Thyroid gland (tissue), 4 donors: ENCODE measurements around the gene PLA2G4D. TPM values are rescaled to one million over a fixed set of nuclear protein-coding genes. Genes with fewer than 3 reads are reported as not detected.

Source experiments
- DNase-seq, 2 donors: peaks; one replicate each; pipeline ENCODE4 v3.0.0-alpha.2; 2019
- H3K27ac ChIP-seq, 3 donors: fragments of 200-600 bp; sonication (generic); 1 replicate in 2 of 3; 2 replicates in 1 of 3; pipeline ENCODE4 v1.5.1; 2016 to 2019; ENCODE audit warnings: mild to moderate bottlenecking in 1 of 3, moderate library complexity in 1 of 3
- H3K27me3 ChIP-seq: fragments of 200-600 bp; sonication (generic); one replicate; pipeline ENCODE4 v1.5.1; 2019
- H3K36me3 ChIP-seq, 2 donors: fragments of 200-600 bp; sonication (generic); one replicate each; pipeline ENCODE4 v1.5.1; 2016 to 2019
- H3K4me1 ChIP-seq, 2 donors: fragments of 200-600 bp; sonication (generic); one replicate each; pipeline ENCODE4 v1.5.1; 2017 to 2019
- H3K4me3 ChIP-seq, 3 donors: fragments of 200-600 bp; sonication (generic); replicated peaks in 1 of 3; 1 replicate in 2 of 3; 2 replicates in 1 of 3; pipeline ENCODE4 v1.5.1; 2016; ENCODE audit warnings: mild to moderate bottlenecking in 1 of 3
- H3K9me3 ChIP-seq: fragments of 200-600 bp; sonication (generic); one replicate; pipeline ENCODE4 v1.5.1; 2017
- POLR2A ChIP-seq, 2 donors: fragments of 450-650 bp; IDR thresholded peaks; one replicate each; pipeline ENCODE4 v1.6.1; 2017; ENCODE audit warnings: antibody characterized with exemption in 2 of 2, mild to moderate bottlenecking in 2 of 2, moderate library complexity in 1 of 2
- WGBS, 2 donors: methylation state at CpG; one replicate each; pipeline ENCODE4 v1.1.5; 2017; 5-methylcytosine and 5-hydroxymethylcytosine counted together
- intact Hi-C: fragments of 100-400 bp; cut with DNase I; formaldehyde crosslinking; loops from one replicate; pipeline ENCODE4 v1.15.1; 2023
- total RNA-seq, 4 donors: library from RNA; depleted of rRNA; stranded (reverse); fragments of >200 nt; gene quantifications; one replicate each; pipeline ENCODE4 v1.2.3, GENCODE V29; 2016
- TF ChIP-seq, protein P1 (sequence below), 6 experiments: fragments of 200-600 bp in 3 of 6; fragments of 450-650 bp in 3 of 6; sonication (generic) in 3 of 6; IDR thresholded peaks; one replicate each; pipeline ENCODE4 v1.5.1; 2016 to 2019; ENCODE audit warnings: antibody characterized with exemption in 6 of 6, mild to moderate bottlenecking in 2 of 6, inconsistent platforms in 1 of 6, moderate library complexity in 1 of 6

The PLA2G4D gene
- total RNA-seq, 4 donors from 2014 or later: not detected

DNA sequence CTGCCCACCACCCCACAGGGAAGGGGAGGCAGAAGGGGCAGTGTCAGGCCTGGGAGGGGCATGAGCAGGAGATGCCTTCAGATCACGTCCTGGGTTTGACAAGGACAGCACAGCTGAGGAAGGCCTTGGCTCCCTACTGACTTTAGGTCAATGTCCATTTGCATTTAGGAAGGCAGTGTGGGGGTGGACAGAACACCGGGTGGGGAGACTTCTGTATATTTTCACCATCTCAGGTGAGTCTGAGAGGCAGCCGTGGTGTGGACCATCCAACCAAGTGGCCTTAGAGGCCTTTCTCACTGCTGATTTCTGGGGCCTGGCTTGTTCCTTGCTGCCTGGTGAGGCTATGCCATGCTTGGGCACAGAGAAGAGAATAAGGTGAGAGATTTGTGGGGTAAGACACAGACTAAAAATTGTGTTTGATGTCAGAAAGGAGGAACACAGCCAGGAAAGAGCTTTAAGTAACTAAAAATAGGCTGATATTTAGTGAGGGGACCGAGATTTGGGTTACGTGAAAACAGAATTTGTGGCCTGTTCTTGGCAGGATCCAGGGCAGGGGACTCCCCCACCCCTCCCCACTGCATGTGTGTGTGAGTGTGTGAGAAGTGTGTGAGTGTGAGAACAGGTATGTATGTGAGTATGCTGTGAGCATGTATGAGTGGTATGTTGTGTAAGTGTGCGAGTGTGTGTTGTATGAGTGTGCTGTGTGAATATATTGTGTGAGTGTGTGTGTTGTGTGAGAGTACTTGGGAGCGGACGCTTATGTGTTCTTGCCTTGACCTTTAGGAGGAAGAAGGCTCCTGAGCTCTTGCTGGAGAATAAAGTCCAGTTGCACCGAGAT is 61.8 kb downstream of the PLA2G4D start:
- Histone ChIP-seq H3K36me3 (no peaks in the 10 kb centered on the region), H3K4me3 (no peak overlapping the region), H3K9me3 (no peaks in the 10 kb centered on the region), H3K27ac (peak overlapping the region in 1 of 3 donors; percentile 38), H3K4me1 (peaks cover 1 to 14% of the 10 kb centered on the region in 2 donors), H3K27me3 (no peaks in the 10 kb centered on the region)
- intact Hi-C loops: no loop called here
- DNase-seq: no peak
- TF ChIP-seq POLR2A (IDR thresholded peaks at IDR 0.05): no peak
- TF ChIP-seq, protein P1, sequence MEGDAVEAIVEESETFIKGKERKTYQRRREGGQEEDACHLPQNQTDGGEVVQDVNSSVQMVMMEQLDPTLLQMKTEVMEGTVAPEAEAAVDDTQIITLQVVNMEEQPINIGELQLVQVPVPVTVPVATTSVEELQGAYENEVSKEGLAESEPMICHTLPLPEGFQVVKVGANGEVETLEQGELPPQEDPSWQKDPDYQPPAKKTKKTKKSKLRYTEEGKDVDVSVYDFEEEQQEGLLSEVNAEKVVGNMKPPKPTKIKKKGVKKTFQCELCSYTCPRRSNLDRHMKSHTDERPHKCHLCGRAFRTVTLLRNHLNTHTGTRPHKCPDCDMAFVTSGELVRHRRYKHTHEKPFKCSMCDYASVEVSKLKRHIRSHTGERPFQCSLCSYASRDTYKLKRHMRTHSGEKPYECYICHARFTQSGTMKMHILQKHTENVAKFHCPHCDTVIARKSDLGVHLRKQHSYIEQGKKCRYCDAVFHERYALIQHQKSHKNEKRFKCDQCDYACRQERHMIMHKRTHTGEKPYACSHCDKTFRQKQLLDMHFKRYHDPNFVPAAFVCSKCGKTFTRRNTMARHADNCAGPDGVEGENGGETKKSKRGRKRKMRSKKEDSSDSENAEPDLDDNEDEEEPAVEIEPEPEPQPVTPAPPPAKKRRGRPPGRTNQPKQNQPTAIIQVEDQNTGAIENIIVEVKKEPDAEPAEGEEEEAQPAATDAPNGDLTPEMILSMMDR (IDR thresholded peaks at IDR 0.05): no peak
- 87 to 91% methylated on average over 9 of the region's 9 CpGs for WGBS, 2 donors

DNA sequence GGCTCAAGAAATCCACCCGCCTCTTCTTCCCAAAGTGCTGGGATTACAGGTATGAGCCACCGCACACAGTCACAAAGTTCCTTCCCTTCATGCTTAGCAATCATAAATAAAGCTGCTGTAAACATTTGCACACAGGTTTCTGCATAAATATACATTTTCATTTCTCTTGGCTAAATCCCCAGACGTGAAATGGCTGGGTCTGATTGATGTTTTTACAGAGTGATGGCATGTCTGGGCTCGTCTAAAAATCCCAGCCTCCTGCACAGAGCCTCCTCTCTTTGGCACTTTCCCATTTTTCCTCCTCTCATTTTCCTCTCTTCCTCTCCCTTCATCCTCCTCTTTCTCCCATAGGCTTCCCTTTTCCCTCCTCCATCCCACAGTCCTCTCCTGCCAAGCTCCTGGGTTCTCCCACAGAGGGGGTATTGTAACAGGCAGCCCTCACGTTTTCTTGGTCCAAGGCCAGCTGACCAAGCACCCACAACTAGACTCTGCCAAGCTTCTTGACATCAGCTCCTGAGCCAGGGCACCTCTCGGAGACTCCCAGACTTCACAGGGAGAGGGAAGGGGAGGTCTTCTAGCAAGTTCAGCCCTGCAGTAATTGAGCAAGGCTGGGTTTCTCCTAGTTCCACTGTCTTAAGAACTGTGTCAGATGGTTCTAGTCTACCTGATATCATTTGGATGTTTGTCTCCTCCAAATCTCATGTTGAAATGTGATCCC is 63.0 kb downstream of the PLA2G4D start:
- no peaks in the 10 kb centered on the region for H3K27me3 ChIP-seq
- no peaks in the 10 kb centered on the region for H3K9me3 ChIP-seq
- peak; percentile 59 to 72 for DNase-seq
- no peak overlapping the region for H3K27ac ChIP-seq
- H3K4me1 ChIP-seq: peaks cover 0 to 14% of the 10 kb centered on the region in 2 donors
- no peaks in the 10 kb centered on the region for H3K36me3 ChIP-seq
- intact Hi-C loops: no loop called here
- 47 to 56% methylated on average over 6 of the region's 6 CpGs for WGBS, 2 donors
- TF ChIP-seq POLR2A (IDR thresholded peaks at IDR 0.05): no peak
- TF ChIP-seq, protein P1 (IDR thresholded peaks at IDR 0.05): no peak
- no peak overlapping the region for H3K4me3 ChIP-seq

DNA sequence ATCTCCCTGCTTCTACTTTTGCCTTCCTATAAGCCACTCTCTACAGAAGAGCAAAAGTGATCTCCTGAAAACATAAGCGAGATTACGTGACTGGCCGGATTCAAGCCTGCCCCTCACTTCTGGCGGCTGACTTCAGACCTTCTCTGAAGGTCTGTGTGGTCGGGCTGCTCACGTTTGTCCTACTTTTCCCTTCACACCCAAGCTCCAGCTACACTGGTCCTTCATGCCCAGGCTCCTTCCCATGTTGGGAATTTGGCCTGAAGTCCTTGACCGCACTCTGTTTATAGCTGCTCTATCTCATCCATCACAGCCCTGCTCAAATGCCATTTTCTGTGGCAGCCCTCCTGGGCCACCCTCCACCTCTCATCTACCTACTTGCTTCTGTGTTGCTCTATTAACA is 66.8 kb downstream of the PLA2G4D start:
- Histone ChIP-seq H3K4me3 (no peak overlapping the region), H3K36me3 (no peaks in the 10 kb centered on the region), H3K27me3 (no peaks in the 10 kb centered on the region), H3K4me1 (peaks cover 0 to 12% of the 10 kb centered on the region in 2 donors), H3K9me3 (no peaks in the 10 kb centered on the region), H3K27ac (no peak overlapping the region)
- DNase-seq: no peak
- 85 to 95% methylated on average over 7 of the region's 7 CpGs for WGBS, 2 donors
- intact Hi-C loops: no loop called here
- TF ChIP-seq, protein P1 (IDR thresholded peaks at IDR 0.05): no peak

DNA sequence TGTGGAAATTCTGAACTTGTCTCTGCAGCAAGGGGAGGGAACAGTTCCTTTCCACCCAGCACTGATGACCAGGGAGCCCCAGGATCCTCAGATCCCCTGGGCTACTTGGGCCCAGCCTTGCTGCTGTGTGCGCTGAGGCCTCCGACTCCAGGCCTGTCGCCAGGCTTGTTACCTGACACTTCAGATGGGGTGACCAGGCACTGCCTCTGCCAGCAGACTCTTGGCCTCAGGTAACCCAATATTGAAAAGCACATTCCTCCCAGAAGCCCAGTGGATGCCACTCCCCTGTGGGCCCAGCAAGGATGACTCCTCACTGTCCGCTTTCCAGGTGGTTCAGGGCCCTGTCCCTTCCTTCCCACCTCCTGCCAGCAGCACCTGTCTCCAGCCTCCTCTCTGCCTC is 70.1 kb downstream of the PLA2G4D start:
- Histone ChIP-seq H3K4me3 (no peak overlapping the region), H3K27me3 (no peaks in the 10 kb centered on the region), H3K4me1 (peaks cover 0 to 7% of the 10 kb centered on the region in 2 donors), H3K36me3 (no peaks in the 10 kb centered on the region), H3K27ac (no peak overlapping the region), H3K9me3 (no peaks in the 10 kb centered on the region)
- peak; percentile 68 to 70 for DNase-seq
- intact Hi-C loops: no loop called here
- no peak for TF ChIP-seq POLR2A (IDR thresholded peaks at IDR 0.05)
- TF ChIP-seq, protein P1 (IDR thresholded peaks at IDR 0.05): no peak
- 35% methylated on average over 3 of the region's 4 CpGs; no CpG with 5 or more reads in 1 of the 2 donors for WGBS, 2 donors

DNA sequence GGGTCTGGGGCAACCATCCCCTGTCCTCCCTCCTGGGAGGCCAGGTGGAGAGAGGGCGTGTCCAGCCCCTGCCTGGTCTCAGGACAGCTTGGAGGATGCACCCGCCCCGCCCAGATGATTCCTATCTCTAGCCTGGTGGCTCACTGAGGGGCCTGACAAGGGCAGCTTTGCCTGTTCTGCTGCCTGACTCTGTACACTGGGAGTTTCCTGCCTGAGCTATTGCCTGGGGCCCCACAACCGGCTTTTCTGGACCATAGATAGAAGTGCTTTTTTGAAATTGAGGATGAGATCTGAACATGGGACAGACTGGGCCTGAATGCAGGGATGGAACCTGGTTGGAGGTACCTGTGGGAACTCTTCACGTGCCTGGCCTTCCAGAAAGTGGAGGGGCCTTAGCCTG is 72.8 kb downstream of the PLA2G4D start:
- Histone ChIP-seq H3K4me3 (no peak overlapping the region), H3K36me3 (no peaks in the 10 kb centered on the region), H3K27me3 (no peaks in the 10 kb centered on the region), H3K27ac (no peak overlapping the region), H3K9me3 (no peaks in the 10 kb centered on the region), H3K4me1 (peaks cover 3 to 21% of the 10 kb centered on the region in 2 donors)
- no peak for DNase-seq
- 90 to 93% methylated on average over 2 to 5 of the region's 5 CpGs for WGBS, 2 donors
- no peak for TF ChIP-seq POLR2A (IDR thresholded peaks at IDR 0.05)
- TF ChIP-seq, protein P1 (IDR thresholded peaks at IDR 0.05): no peak
- intact Hi-C loops: no loop called here
